CD14-positive monocyte (primary cell): ENCODE measurements around the gene ZNF688. TPM values are rescaled to one million over a fixed set of nuclear protein-coding genes. Genes with fewer than 3 reads are reported as not detected.
A peak's percentile ranks its signal among the peaks of the same experiment; 100 is the strongest.

Source experiments
- DNase-seq, 3 donors: peaks; one replicate each; pipeline ENCODE4 v3.0.0-alpha.2; 2011 to 2022
- H2AFZ ChIP-seq: 2 replicates; pipeline ENCODE4 v1.6.0; 2012; ENCODE audit warnings: mild to moderate bottlenecking, low read depth, low read length, inconsistent platforms; ENCODE audit not compliant: insufficient read depth, poor library complexity, severe bottlenecking
- H3K27ac ChIP-seq, 2 donors: 1 replicate in 1 of 2; 2 replicates in 1 of 2; pipeline ENCODE4 v1.5.1; 2012 to 2013; ENCODE audit warnings: low read length in 2 of 2, control low read depth in 1 of 2, inconsistent platforms in 1 of 2, low read depth in 1 of 2, mild to moderate bottlenecking in 1 of 2
- H3K27me3 ChIP-seq, 2 donors: one replicate each; pipeline versions ENCODE4 v1.6.0 to v1.6.1; 2011 to 2013; ENCODE audit warnings: low read length in 2 of 2; ENCODE audit not compliant: control insufficient read depth in 2 of 2, insufficient read depth in 2 of 2
- H3K36me3 ChIP-seq, 2 donors: replicated peaks in 1 of 2; 1 replicate in 1 of 2; 2 replicates in 1 of 2; pipeline versions ENCODE4 v1.5.1 to v1.6.1; 2012 to 2013; ENCODE audit warnings: low read length in 2 of 2, control low read depth in 1 of 2, inconsistent platforms in 1 of 2, mild to moderate bottlenecking in 1 of 2; ENCODE audit not compliant: insufficient read depth in 2 of 2, control insufficient read depth in 1 of 2
- H3K4me1 ChIP-seq, 2 donors: 1 replicate in 1 of 2; 2 replicates in 1 of 2; pipeline versions ENCODE4 v1.5.1 to v1.6.1; 2012 to 2013; ENCODE audit warnings: low read length in 2 of 2, control low read depth in 1 of 2, inconsistent platforms in 1 of 2, mild to moderate bottlenecking in 1 of 2, moderate library complexity in 1 of 2; ENCODE audit not compliant: insufficient read depth in 2 of 2, control insufficient read depth in 1 of 2
- H3K4me2 ChIP-seq: replicated peaks from 2 replicates; pipeline ENCODE3; 2012; ENCODE audit warnings: low read length, moderate library complexity, mild to moderate bottlenecking; ENCODE audit not compliant: poor library complexity, severe bottlenecking; ENCODE audit errors: extremely low read depth
- H3K4me3 ChIP-seq, 3 experiments: fragments of 200-600 bp in 1 of 3; sonication (generic) in 1 of 3; replicated peaks in 1 of 3; 1 replicate in 2 of 3; 2 replicates in 1 of 3; pipeline ENCODE4 v1.5.1; 2011 to 2013; ENCODE audit warnings: low read length in 3 of 3, mild to moderate bottlenecking in 3 of 3, control low read depth in 2 of 3, low read depth in 2 of 3, inconsistent platforms in 1 of 3, moderate library complexity in 1 of 3
- H3K79me2 ChIP-seq: 2 replicates; pipeline ENCODE4 v1.6.0; 2012; ENCODE audit warnings: mild to moderate bottlenecking, control low read depth, inconsistent platforms, low read length, moderate library complexity; ENCODE audit not compliant: insufficient read depth
- H3K9ac ChIP-seq: 2 replicates; pipeline ENCODE4 v1.6.0; 2017; ENCODE audit warnings: low read length, mild to moderate bottlenecking; ENCODE audit not compliant: insufficient read depth, poor library complexity, severe bottlenecking
- H3K9me3 ChIP-seq, 2 donors: replicated peaks in 1 of 2; 1 replicate in 1 of 2; 2 replicates in 1 of 2; pipeline versions ENCODE4 v1.5.1 to v1.6.1; 2012 to 2013; ENCODE audit warnings: low read length in 2 of 2, control low read depth in 1 of 2; ENCODE audit not compliant: control insufficient read depth in 1 of 2, insufficient read depth in 1 of 2
- H4K20me1 ChIP-seq: 2 replicates; pipeline ENCODE4 v1.6.0; 2012; ENCODE audit warnings: mild to moderate bottlenecking, low read length, control low read depth, moderate library complexity; ENCODE audit not compliant: insufficient read depth
- H3K27ac Mint-ChIP-seq, 7 donors: one replicate each; pipeline ENCODE4 v1.8.0; 2020; ENCODE audit warnings: mild to moderate bottlenecking in 7 of 7, mixed read lengths in 7 of 7, moderate library complexity in 6 of 7, inconsistent platforms in 2 of 7
- H3K27me3 Mint-ChIP-seq, 3 donors: one replicate each; pipeline ENCODE4 v1.8.0; 2021 to 2022; ENCODE audit warnings: low read depth in 3 of 3, mild to moderate bottlenecking in 3 of 3, mixed read lengths in 3 of 3, moderate library complexity in 3 of 3, inconsistent platforms in 1 of 3
- H3K36me3 Mint-ChIP-seq, 2 donors: one replicate each; pipeline ENCODE4 v1.8.0; 2020; ENCODE audit warnings: mixed read lengths in 2 of 2, inconsistent platforms in 1 of 2, mild to moderate bottlenecking in 1 of 2
- H3K4me1 Mint-ChIP-seq: one replicate; pipeline ENCODE4 v1.8.0; 2020; ENCODE audit warnings: mild to moderate bottlenecking, mixed read lengths
- H3K4me3 Mint-ChIP-seq, 2 donors: one replicate each; pipeline ENCODE4 v1.8.0; 2020; ENCODE audit warnings: mild to moderate bottlenecking in 2 of 2, mixed read lengths in 2 of 2, moderate library complexity in 1 of 2
- H3K9me3 Mint-ChIP-seq, 7 donors: one replicate each; pipeline ENCODE4 v1.8.0; 2020 to 2022; ENCODE audit warnings: mixed read lengths in 7 of 7, mild to moderate bottlenecking in 6 of 7, moderate library complexity in 6 of 7, inconsistent platforms in 2 of 7
- CTCF ChIP-seq: fragments of 200-600 bp; IDR thresholded peaks from one replicate; pipeline ENCODE4 v1.8.0; 2022; ENCODE audit warnings: antibody characterized with exemption, mild to moderate bottlenecking
- WGBS: methylation state at CpG from one replicate; pipeline ENCODE4 v1.1.5; 2013; ENCODE audit warnings: missing lambda C conversion rate; ENCODE audit not compliant: insufficient coverage; 5-methylcytosine and 5-hydroxymethylcytosine counted together
- intact Hi-C, 2 donors: fragments of 100-400 bp; cut with micrococcal nuclease; formaldehyde crosslinking; loops; one replicate each; pipeline versions ENCODE4 v1.15.0 to v1.15.1; 2023
- polyA plus RNA-seq, 3 donors: library from polyadenylated mRNA; depleted of rRNA in 1 of 3; unstranded in 2 of 3; stranded (reverse) in 1 of 3; fragments of 300-500 nt in 2 of 3; fragments of >200 nt in 1 of 3; fragmentation: Illumina TruSeq in 2 of 3; gene quantifications; 1 replicate in 2 of 3; 2 replicates in 1 of 3; pipeline ENCODE4 v1.2.3, GENCODE V29; 2012 to 2021

The ZNF688 gene
- polyA plus RNA-seq, 3 donors = 10.3 to 24.1 (median 18.9) TPM

- intact Hi-C loops = loop anchor here (5.0 kb wide), 3 partner anchors 62 to 87 kb away; partner anchors contain the start of genes ZNF785 (in 2 of the 2) and ZNF689 (in 1 of the 2)
- H3K4me2 ChIP-seq = no peak overlapping the region
- Mint-ChIP-seq H3K27me3 (peaks cover 0 to 4% (median 0%) of the 10 kb centered on the region in 3 donors), H3K4me3 (no peak overlapping the region), H3K4me1 (peaks cover 27% of the 10 kb centered on the region), H3K36me3 (peaks cover 23 to 30% of the 10 kb centered on the region in 2 donors), H3K27ac (peak overlapping the region in 1 of 7 donors; percentile 56), H3K9me3 (peaks cover 0 to 2% (median 0%) of the 10 kb centered on the region in 7 donors)
- peaks cover 28 to 39% of the 10 kb centered on the region in 2 donors for H3K4me1 ChIP-seq
- no peak overlapping the region for H2AFZ ChIP-seq
- H3K9me3 ChIP-seq = no peaks in the 10 kb centered on the region
- TF ChIP-seq CTCF = no peak
- peaks cover 36% of the 10 kb centered on the region for H4K20me1 ChIP-seq
- H3K79me2 ChIP-seq = no peaks in the 10 kb centered on the region
- H3K27me3 ChIP-seq = no peaks in the 10 kb centered on the region
- 98% methylated on average over 60 of the region's 60 CpGs for WGBS
- peaks cover 20 to 29% of the 10 kb centered on the region in 2 donors for H3K36me3 ChIP-seq
- H3K27ac ChIP-seq = peak overlapping the region in 1 of 2 donors; percentile 8
- DNase-seq = no peak
- no peak overlapping the region for H3K9ac ChIP-seq
- H3K4me3 ChIP-seq = no peak overlapping the region
These were observed 46.6 kb downstream of the ZNF688 start for GRCh38 chr16:30524575-30525568.

- Histone ChIP-seq H3K79me2 (no peaks in the 10 kb centered on the region), H3K4me3 (no peak overlapping the region), H4K20me1 (peaks cover 45% of the 10 kb centered on the region), H3K27ac (no peak overlapping the region), H3K9me3 (no peaks in the 10 kb centered on the region), H3K9ac (no peak overlapping the region), H3K4me1 (peaks cover 24 to 33% of the 10 kb centered on the region in 2 donors), H3K27me3 (no peaks in the 10 kb centered on the region), H3K36me3 (peaks cover 29 to 38% of the 10 kb centered on the region in 2 donors), H3K4me2 (no peak overlapping the region), H2AFZ (no peak overlapping the region)
- Mint-ChIP-seq H3K4me1 (peaks cover 22% of the 10 kb centered on the region), H3K9me3 (peaks cover 0 to 2% (median 0%) of the 10 kb centered on the region in 7 donors), H3K4me3 (no peak overlapping the region), H3K27me3 (peaks cover 0 to 4% (median 0%) of the 10 kb centered on the region in 3 donors), H3K36me3 (peaks cover 32 to 39% of the 10 kb centered on the region in 2 donors), H3K27ac (peak overlapping the region in 2 of 7 donors; percentile 50 to 80)
- DNase-seq = no peak
- intact Hi-C loops = no loop called here
- no peak for TF ChIP-seq CTCF
- 77% methylated on average over 17 of the region's 26 CpGs for WGBS
These were observed 47.5 kb downstream of the ZNF688 start for GRCh38 chr16:30523768-30524574.
